Naive thymus-derived CD8-positive, alpha-beta T cell (primary cell): ENCODE data around the gene SNX19. TPM values are rescaled to one million over a fixed set of nuclear protein-coding genes. Genes with fewer than 3 reads are reported as not detected.
"Not testable (repeated sequence)": the region's sequence is repeated elsewhere in the genome, so short reads cannot be mapped to it uniquely, and the experiment has no call there.

Experiments
- ATAC-seq, 2 donors: fragments of 150-1000 bp; cut with Tn5 transposase in 1 of 2; sonication (Bioruptor Pico), chemical (Tn5 transposase) in 1 of 2; 1 replicate in 1 of 2; 2 replicates in 1 of 2; pipeline ENCODE4 v1.10.0; 2021; ENCODE audit warnings: mild to moderate bottlenecking in 2 of 2, moderate library complexity in 2 of 2
- POLR2A ChIA-PET: fragments of 350-600 bp; sonication (Branson Sonifier 250); formaldehyde crosslinking; loops from one replicate; lab custom pipeline; 2021; ENCODE audit warnings: antibody characterized with exemption; lab: Charles Lee
- DNase-seq, 10 donors: peaks; one replicate each; pipeline versions ENCODE4 v3.0.0 to v3.0.0-alpha.2; 2020 to 2022
- H3K27ac Mint-ChIP-seq, 10 donors: one replicate each; pipeline ENCODE4 v1.8.0; 2020 to 2022; ENCODE audit warnings: mild to moderate bottlenecking in 10 of 10, mixed read lengths in 10 of 10, moderate library complexity in 4 of 10, inconsistent platforms in 1 of 10
- H3K27me3 Mint-ChIP-seq, 5 donors: one replicate each; pipeline ENCODE4 v1.8.0; 2021 to 2022; ENCODE audit warnings: mixed read lengths in 5 of 5
- H3K36me3 Mint-ChIP-seq, 3 donors: one replicate each; pipeline ENCODE4 v1.8.0; 2020 to 2022; ENCODE audit warnings: mixed read lengths in 3 of 3, mild to moderate bottlenecking in 2 of 3, inconsistent platforms in 1 of 3
- H3K4me1 Mint-ChIP-seq, 4 donors: one replicate each; pipeline ENCODE4 v1.8.0; 2021 to 2022; ENCODE audit warnings: mixed read lengths in 4 of 4
- H3K4me3 Mint-ChIP-seq, 10 donors: one replicate each; pipeline ENCODE4 v1.8.0; 2020 to 2022; ENCODE audit warnings: mild to moderate bottlenecking in 10 of 10, mixed read lengths in 10 of 10, moderate library complexity in 6 of 10, inconsistent platforms in 1 of 10
- H3K9me3 Mint-ChIP-seq, 9 donors: one replicate each; pipeline ENCODE4 v1.8.0; 2020 to 2022; ENCODE audit warnings: mixed read lengths in 9 of 9, mild to moderate bottlenecking in 3 of 9, inconsistent platforms in 1 of 9, moderate library complexity in 1 of 9
- polyA plus RNA-seq, 3 donors: library from polyadenylated mRNA; unstranded; fragments of 300-500 nt; fragmentation: Illumina TruSeq; gene quantifications; one replicate each; pipeline ENCODE4 v1.2.3, GENCODE V29; 2021
- total RNA-seq, 8 experiments: library from RNA in 2 of 8; stranded (reverse) in 2 of 8; gene quantifications; one replicate each; pipeline ENCODE4 v1.2.3 and lab custom pipeline; 2021 to 2026

Gene SNX19
- total RNA-seq = 10 to 100 TPM; 66.3 to 66.7 TPM
- polyA plus RNA-seq = 10 to 100 TPM; 12.9 to 34.1 (median 21.6) TPM
- 67.4 to 122 (median 79.1) reads per million in 6 experiments for total RNA-seq (lab: John Stamatoyannopoulos, UW)

GRCh38 chr11:130916238-130916855 lies at the start of gene SNX19:
TSS of gene SNX19 (minus strand) at chr11:130916479. CDS start at chr11:130915939, 540 bp downstream.
- peak within 1 kb of the TSS; percentile 79 to 90 (median 88) for H3K4me3 Mint-ChIP-seq
- DNase-seq (peak; percentile 78 to 91 (median 88)), ATAC-seq (peak; percentile 97 to 99)
- H3K4me1 Mint-ChIP-seq = peaks cover 0 to 33% (median 22%) of the 10 kb centered on the region in 4 donors
- peaks cover 19 to 39% (median 19%) of the 10 kb centered on the region in 3 donors for H3K36me3 Mint-ChIP-seq
- H3K27me3 Mint-ChIP-seq = peaks cover 0 to 12% (median 5%) of the 10 kb centered on the region in 5 donors
- peaks cover 7 to 46% (median 22%) of the 10 kb centered on the region in 9 donors for H3K9me3 Mint-ChIP-seq
- POLR2A ChIA-PET = interaction anchor here (1.2 to 1.3 kb wide), 2 partner anchors 8 to 12 kb away, joined by 3 to 5 read pairs; no protein-coding TSS in a partner anchor
- H3K27ac Mint-ChIP-seq = peak within 1 kb of the TSS; percentile 81 to 97 (median 94)

- Mint-ChIP-seq H3K36me3 (peaks cover 0 to 5% (median 0%) of the 10 kb centered on the region in 3 donors), H3K4me3 (no peak overlapping the region), H3K4me1 (no peaks in the 10 kb centered on the region), H3K9me3 (peaks cover 0 to 32% (median 9%) of the 10 kb centered on the region in 9 donors), H3K27ac (no peak overlapping the region), H3K27me3 (peaks cover 0 to 40% (median 5%) of the 10 kb centered on the region in 5 donors)
- DNase-seq (no peak), ATAC-seq (no peak)
- POLR2A ChIA-PET = no interaction called here
Observed at GRCh38 chr11:130964058-130964792, 47.9 kb upstream of the SNX19 start.

GRCh38 chr11:130947889-130948288 lies 31.6 kb upstream of the SNX19 start:
- Mint-ChIP-seq H3K27me3 (peaks cover 5 to 12% (median 9%) of the 10 kb centered on the region in 5 donors), H3K27ac (peak overlapping the region in 1 of 10 donors; percentile 13), H3K4me1 (peaks cover 5 to 7% (median 6%) of the 10 kb centered on the region in 4 donors), H3K36me3 (no peaks in the 10 kb centered on the region), H3K4me3 (no peak overlapping the region), H3K9me3 (peaks cover 0 to 3% (median 0%) of the 10 kb centered on the region in 9 donors)
- DNase-seq = no peak
- no peak for ATAC-seq
- POLR2A ChIA-PET = no interaction called here

GRCh38 chr11:130947481-130947880 lies 31.2 kb upstream of the SNX19 start:
- Mint-ChIP-seq H3K27ac (no peak overlapping the region), H3K27me3 (peaks cover 5 to 11% (median 9%) of the 10 kb centered on the region in 5 donors), H3K4me1 (peaks cover 5 to 7% (median 6%) of the 10 kb centered on the region in 4 donors), H3K36me3 (no peaks in the 10 kb centered on the region), H3K9me3 (peaks cover 0 to 3% (median 0%) of the 10 kb centered on the region in 9 donors), H3K4me3 (no peak overlapping the region)
- no peak for DNase-seq
- POLR2A ChIA-PET = no interaction called here
- ATAC-seq = no peak

GRCh38 chr11:130947058-130947457 lies 30.8 kb upstream of the SNX19 start:
- POLR2A ChIA-PET = no interaction called here
- Mint-ChIP-seq H3K9me3 (peaks cover 0 to 3% (median 0%) of the 10 kb centered on the region in 9 donors), H3K27ac (no peak overlapping the region), H3K27me3 (peaks cover 5 to 11% (median 9%) of the 10 kb centered on the region in 5 donors), H3K36me3 (no peaks in the 10 kb centered on the region), H3K4me3 (no peak overlapping the region), H3K4me1 (peaks cover 5 to 7% (median 6%) of the 10 kb centered on the region in 4 donors)
- no peak for ATAC-seq
- DNase-seq = no peak

GRCh38 chr11:130945896-130946295 lies 29.6 kb upstream of the SNX19 start:
- ATAC-seq = no peak

GRCh38 chr11:130940706-130941105 lies 24.4 kb upstream of the SNX19 start:
- Mint-ChIP-seq H3K9me3 (peaks cover 0 to 11% (median 0%) of the 10 kb centered on the region in 9 donors), H3K27me3 (peaks cover 0 to 32% (median 6%) of the 10 kb centered on the region in 5 donors), H3K27ac (no peak overlapping the region), H3K4me1 (no peaks in the 10 kb centered on the region), H3K4me3 (no peak overlapping the region), H3K36me3 (no peaks in the 10 kb centered on the region)
- DNase-seq (no peak), ATAC-seq (no peak)
- POLR2A ChIA-PET = no interaction called here

More at GRCh38 chr11:130945896-130946295, 29.6 kb upstream of the SNX19 start:
- Mint-ChIP-seq H3K27ac (no peak overlapping the region), H3K36me3 (no peaks in the 10 kb centered on the region), H3K27me3 (peaks cover 5 to 11% (median 9%) of the 10 kb centered on the region in 5 donors), H3K4me1 (peaks cover 5 to 7% (median 6%) of the 10 kb centered on the region in 4 donors), H3K9me3 (peaks cover 0 to 3% (median 0%) of the 10 kb centered on the region in 9 donors), H3K4me3 (no peak overlapping the region)
- DNase-seq = no peak
- POLR2A ChIA-PET = no interaction called here

GRCh38 chr11:130937051-130937450 lies 20.8 kb upstream of the SNX19 start:
- H3K27me3 Mint-ChIP-seq = peaks cover 0 to 23% (median 5%) of the 10 kb centered on the region in 5 donors
- POLR2A ChIA-PET = no interaction called here
- ATAC-seq (no peak), DNase-seq (no peak)
- H3K4me1 Mint-ChIP-seq = no peaks in the 10 kb centered on the region
- H3K36me3 Mint-ChIP-seq = no peaks in the 10 kb centered on the region
- no peak overlapping the region for H3K27ac Mint-ChIP-seq
- peaks cover 0 to 15% (median 0%) of the 10 kb centered on the region in 9 donors for H3K9me3 Mint-ChIP-seq
- no peak overlapping the region for H3K4me3 Mint-ChIP-seq

GRCh38 chr11:130932086-130932712 lies 15.9 kb upstream of the SNX19 start:
- peaks cover 0 to 12% (median 2%) of the 10 kb centered on the region in 5 donors for H3K27me3 Mint-ChIP-seq
- ATAC-seq (no peak), DNase-seq (no peak)
- H3K4me1 Mint-ChIP-seq = no peaks in the 10 kb centered on the region
- H3K4me3 Mint-ChIP-seq = no peak overlapping the region
- H3K9me3 Mint-ChIP-seq = peaks cover 0 to 7% (median 0%) of the 10 kb centered on the region in 9 donors
- no peaks in the 10 kb centered on the region for H3K36me3 Mint-ChIP-seq
- H3K27ac Mint-ChIP-seq = no peak overlapping the region
- POLR2A ChIA-PET = no interaction called here

- Mint-ChIP-seq H3K4me3 (no peak overlapping the region), H3K36me3 (no peaks in the 10 kb centered on the region), H3K9me3 (no peaks in the 10 kb centered on the region), H3K27ac (peak overlapping the region in 1 of 10 donors; percentile 43), H3K4me1 (no peaks in the 10 kb centered on the region), H3K27me3 (peaks cover 8 to 49% (median 18%) of the 10 kb centered on the region in 5 donors)
- DNase-seq (no peak), ATAC-seq (no peak)
- POLR2A ChIA-PET = no interaction called here
Observed at GRCh38 chr11:130924750-130925149, 8.5 kb upstream of the SNX19 start.

GRCh38 chr11:130920612-130921011 lies 4.3 kb upstream of the SNX19 start:
- DNase-seq, H3K36me3 Mint-ChIP-seq, ATAC-seq, H3K4me3 Mint-ChIP-seq, H3K27ac Mint-ChIP-seq, POLR2A ChIA-PET, H3K9me3 Mint-ChIP-seq: not testable (repeated sequence)
- Mint-ChIP-seq H3K27me3 (peaks cover 6 to 40% (median 21%) of the 10 kb centered on the region in 5 donors), H3K4me1 (peaks cover 0 to 15% (median 12%) of the 10 kb centered on the region in 4 donors)

- H3K9me3 Mint-ChIP-seq = peaks cover 0 to 31% (median 6%) of the 10 kb centered on the region in 9 donors
- peaks cover 0 to 26% (median 14%) of the 10 kb centered on the region in 5 donors for H3K27me3 Mint-ChIP-seq
- peak overlapping the region in 3 of 10 donors; percentile 7 to 79 (median 26) for H3K4me3 Mint-ChIP-seq
- DNase-seq (no peak), ATAC-seq (no peak)
- peaks cover 0 to 30% (median 19%) of the 10 kb centered on the region in 4 donors for H3K4me1 Mint-ChIP-seq
- POLR2A ChIA-PET = no interaction called here
- H3K27ac Mint-ChIP-seq = no peak overlapping the region
- H3K36me3 Mint-ChIP-seq = peaks cover 5 to 23% (median 10%) of the 10 kb centered on the region in 3 donors
Observed at GRCh38 chr11:130918081-130918480, 1.8 kb upstream of the SNX19 start.
